ENCODE data around the gene HERC3. TPM values are rescaled to one million over a fixed set of nuclear protein-coding genes. Genes with fewer than 3 reads are reported as not detected.

HERC3 gene
- total and polyA plus RNA-seq, 2 of the 13 experiments (the other 11 are each of a cell fraction or from before 2014, with no cell fraction given) = 3.8 to 6.2 TPM

- in situ Hi-C loops (cut with HindIII; ENCODE audit: extremely low pct_ligation_motif_present, low pct_unique_long_range_greater_than_20kb) = no loop called here
- Histone ChIP-seq H4K20me1 (ENCODE audit: insufficient read depth, low read length) (no peaks in the 10 kb centered on the region), H3K9me3 (ENCODE audit: low read length) (peaks cover 16% of the 10 kb centered on the region), H2AFZ (ENCODE audit: low read length) (no peak overlapping the region), H3K4me3 (replicated peaks in 1 of 3; ENCODE audit: insufficient read depth in 1 of 3, low read depth in 2 of 3, low read length in 3 of 3) (no peak overlapping the region), H3K4me2 (ENCODE audit: low read depth, low read length) (no peak overlapping the region), H3K27ac (ENCODE audit: extremely low read length, insufficient read depth, low read length) (no peak overlapping the region), H3K4me1 (ENCODE audit: insufficient read depth, low read length) (no peaks in the 10 kb centered on the region), H3K27me3 (ENCODE audit: control insufficient read depth in 1 of 2, insufficient read depth in 2 of 2, low read length in 2 of 2) (no peaks in the 10 kb centered on the region), H3K9ac (ENCODE audit: insufficient read depth, low read depth, low read length) (no peak overlapping the region), H3K36me3 (replicated peaks in 1 of 2; ENCODE audit: control insufficient read depth in 1 of 2, insufficient read depth in 2 of 2, low read length in 2 of 2) (no peaks in the 10 kb centered on the region), H3K79me2 (ENCODE audit: insufficient read depth, low read length) (no peaks in the 10 kb centered on the region)
- TF ChIP-seq RCOR2 (CRISPR knock-in tag; IDR thresholded peaks at IDR 0.05) = no peak
- no peak for TF ChIP-seq FOXK1 (CRISPR knock-in tag; IDR thresholded peaks at IDR 0.05; ENCODE audit: borderline replicate concordance, low read depth)
- TF ChIP-seq ETV6 (CRISPR knock-in tag; conservative IDR thresholded peaks at IDR 0.05) = no peak
- no peak for TF ChIP-seq ZBTB25 (CRISPR knock-in tag; IDR thresholded peaks at IDR 0.05)
- no peak for TF ChIP-seq NPAS2 (CRISPR knock-in tag; IDR thresholded peaks at IDR 0.05; ENCODE audit: borderline replicate concordance)
- no peak for TF ChIP-seq POLR2G (IDR thresholded peaks at IDR 0.05; ENCODE audit: low read depth, low read length)
- no peak for TF ChIP-seq POGZ (CRISPR knock-in tag; IDR thresholded peaks at IDR 0.05)
- TF ChIP-seq XBP1 (CRISPR knock-in tag; IDR thresholded peaks at IDR 0.05) = no peak
- no peak for TF ChIP-seq BCL3 (CRISPR knock-in tag; IDR thresholded peaks at IDR 0.05)
- TF ChIP-seq SP5 (CRISPR knock-in tag; IDR thresholded peaks at IDR 0.05; ENCODE audit: borderline replicate concordance, low read depth) = no peak
- no peak for TF ChIP-seq ZNF570 (CRISPR knock-in tag; IDR thresholded peaks at IDR 0.05; ENCODE audit: borderline replicate concordance)
- no peak for TF ChIP-seq ZBTB21 (CRISPR knock-in tag; IDR thresholded peaks at IDR 0.05)
- no peak for TF ChIP-seq PLSCR1 (CRISPR knock-in tag; IDR thresholded peaks at IDR 0.05; ENCODE audit: borderline replicate concordance)
- TF ChIP-seq CSRNP1 (CRISPR knock-in tag; IDR thresholded peaks at IDR 0.05) = no peak
- no peak for ATAC-seq
- no TSS peak for BruUV-seq (replicated peaks)
- ChIA-PET POLR2A (no interaction called here), CTCF (ENCODE audit: low intra/inter-chr PET ratio, low total read pairs) (no interaction called here)
- no peak for DNase-seq (ENCODE audit: low spot score)
- 100% methylated on average over 1 of the region's 1 CpG for WGBS (ENCODE audit: low lambda C conversion rate)
- intact Hi-C loops (cut with micrococcal nuclease; ENCODE audit: unreplicated experiment) = no loop called here
- FAIRE-seq = no peak
Observed at GRCh38 chr4:88713782-88714181, 121.5 kb downstream of the HERC3 start.
